Measurements from ENCODE around the gene GABRE. TPM values are rescaled to one million over a fixed set of nuclear protein-coding genes. Genes with fewer than 3 reads are reported as not detected.

The GABRE gene
- 20.4 and 26.0 TPM in 2 replicates for total RNA-seq

GRCh38 chrX:151974336-151975227 is at the start of gene GABRE:
Gene GABRE (minus strand): TSS chrX:151974676. CDS start chrX:151974625, 51 bp downstream.

DNA sequence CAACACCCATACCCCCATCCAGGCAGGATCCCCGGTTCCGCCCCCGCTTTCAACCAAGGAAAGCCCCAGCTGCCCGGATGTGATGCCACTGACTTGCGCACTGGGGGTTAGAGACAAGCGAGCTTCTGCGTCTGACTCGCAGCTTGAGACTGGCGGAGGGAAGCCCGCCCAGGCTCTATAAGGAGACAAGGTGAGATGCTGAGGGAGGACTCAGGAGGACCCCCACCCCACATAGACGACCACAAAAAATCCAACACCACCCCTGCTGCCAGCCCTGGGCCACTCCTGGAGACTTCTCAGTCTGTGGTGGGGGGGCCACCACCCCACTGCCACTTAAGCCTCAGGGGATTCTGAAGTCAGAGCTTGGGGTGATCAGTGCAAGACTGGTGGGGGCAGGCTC is 61.7 kb downstream of the GABRE start, which contains the start of gene MAGEA4:
Gene MAGEA4 (plus strand): TSS at position 110 of the 400 bp plus-strand sequence. CDS start 10,776 bp downstream, outside the sequence.

Other genes starting within 250 kb of the GABRE start
- not detected in 2 replicates for gene CNGA2, start 239.9 kb downstream of the GABRE start, total RNA-seq
- not detected in 2 replicates for gene MAGEA4, start 61.8 kb downstream of the GABRE start, total RNA-seq
- not detected in 2 replicates for gene MAGEA10, start 163.9 kb upstream of the GABRE start, total RNA-seq

Data from pericardium fibroblast (primary cell).